GDM1 (cell line): ENCODE measurements around the gene ANKRD23.
"Not testable (repeated sequence)": the region's sequence is repeated elsewhere in the genome, so short reads cannot be mapped to it uniquely, and the experiment has no call there.

Source experiments
- DNase-seq: peaks from one replicate; lab custom pipeline; 2025; lab: John Stamatoyannopoulos, UW

ANKRD23 gene

GRCh38 chr2:96863056-96863455 is 19.2 kb upstream of the ANKRD23 start:
- not testable (repeated sequence) for DNase-seq

GRCh38 chr2:96861074-96861473 is 17.3 kb upstream of the ANKRD23 start:
- no peak for DNase-seq

- DNase-seq: peak; percentile 22
Measured at GRCh38 chr2:96860065-96861029, 16.5 kb upstream of the ANKRD23 start.

GRCh38 chr2:96859681-96860064 is 15.9 kb upstream of the ANKRD23 start:
- no peak for DNase-seq

GRCh38 chr2:96859099-96859649 is 15.4 kb upstream of the ANKRD23 start:
- no peak for DNase-seq

- peak; percentile 99 for DNase-seq
Measured at GRCh38 chr2:96857667-96858372, 14.0 kb upstream of the ANKRD23 start, which contains the start of gene ANKRD39. ANKRD39 (minus strand) TSS chr2:96858016; CDS start chr2:96857987, 29 bp downstream.

- peak; percentile 24 for DNase-seq
Measured at GRCh38 chr2:96856776-96857666, 13.2 kb upstream of the ANKRD23 start.

- DNase-seq: no peak
Measured at GRCh38 chr2:96853321-96853720, 9.5 kb upstream of the ANKRD23 start.

GRCh38 chr2:96852667-96853066 is 8.8 kb upstream of the ANKRD23 start:
- no peak for DNase-seq

- no peak for DNase-seq
Measured at GRCh38 chr2:96848264-96848663, 4.4 kb upstream of the ANKRD23 start.

- no peak for DNase-seq
Measured at GRCh38 chr2:96847586-96847985, 3.8 kb upstream of the ANKRD23 start.

- no peak for DNase-seq
Measured at GRCh38 chr2:96846825-96847224, 3.0 kb upstream of the ANKRD23 start.

GRCh38 chr2:96844405-96844808 is 586 bp upstream of the ANKRD23 start:
- no peak for DNase-seq

- DNase-seq: no peak
Measured at GRCh38 chr2:96842600-96842999, 1.2 kb downstream of the ANKRD23 start.

- DNase-seq: no peak
Measured at GRCh38 chr2:96841701-96842495, 1.9 kb downstream of the ANKRD23 start.

- no peak for DNase-seq
Measured at GRCh38 chr2:96839875-96840850, 3.7 kb downstream of the ANKRD23 start.

- DNase-seq: no peak
Measured at GRCh38 chr2:96839293-96839874, 4.4 kb downstream of the ANKRD23 start.

- DNase-seq: no peak
Measured at GRCh38 chr2:96838345-96839292, 5.2 kb downstream of the ANKRD23 start.
